Measurements from ENCODE around the gene RHBDD3.

Gene RHBDD3

GRCh38 chr22:29267858-29268510, at the start of gene RHBDD3, which contains the start of gene EWSR1:
TSS of gene RHBDD3 (minus strand) at chr22:29267981. CDS start at chr22:29265626, 2,355 bp downstream.
TSS of gene EWSR1 (plus strand) at chr22:29268268. CDS start at chr22:29268337, 69 bp downstream.
- peak; percentile 93 for DNase-seq (ENCODE audit: low spot score)

- no peak for DNase-seq (ENCODE audit: low spot score)
Measured at GRCh38 chr22:29316141-29316828, 48.5 kb upstream of the RHBDD3 start.

- no peak for DNase-seq (ENCODE audit: low spot score)
Measured at GRCh38 chr22:29315286-29316140, 47.7 kb upstream of the RHBDD3 start, which contains the start of gene RASL10A. TSS of gene RASL10A (minus strand) at chr22:29315697. CDS start at chr22:29315246, 451 bp downstream.

GRCh38 chr22:29314537-29315285, 46.9 kb upstream of the RHBDD3 start:
- no peak for DNase-seq (ENCODE audit: low spot score)

- DNase-seq (ENCODE audit: low spot score), result no peak
Measured at GRCh38 chr22:29313576-29314466, 46.0 kb upstream of the RHBDD3 start.

GRCh38 chr22:29313126-29313575, 45.4 kb upstream of the RHBDD3 start:
- no peak for DNase-seq (ENCODE audit: low spot score)

GRCh38 chr22:29312218-29313125, 44.7 kb upstream of the RHBDD3 start:
- DNase-seq (ENCODE audit: low spot score), result no peak

GRCh38 chr22:29311464-29312217, 43.9 kb upstream of the RHBDD3 start:
- no peak for DNase-seq (ENCODE audit: low spot score)

- peak; percentile 69 for DNase-seq (ENCODE audit: low spot score)
Measured at GRCh38 chr22:29310863-29311339, 43.1 kb upstream of the RHBDD3 start.

GRCh38 chr22:29310065-29310862, 42.5 kb upstream of the RHBDD3 start:
- DNase-seq (ENCODE audit: low spot score), result no peak

GRCh38 chr22:29309332-29310064, 41.7 kb upstream of the RHBDD3 start:
- DNase-seq (ENCODE audit: low spot score), result no peak

GRCh38 chr22:29308791-29309262, 41.0 kb upstream of the RHBDD3 start:
- no peak for DNase-seq (ENCODE audit: low spot score)

GRCh38 chr22:29308148-29308790, 40.5 kb upstream of the RHBDD3 start:
- no peak for DNase-seq (ENCODE audit: low spot score)

- no peak for DNase-seq (ENCODE audit: low spot score)
Measured at GRCh38 chr22:29307596-29308147, 39.9 kb upstream of the RHBDD3 start.

GRCh38 chr22:29306835-29307595, 39.2 kb upstream of the RHBDD3 start:
- DNase-seq (ENCODE audit: low spot score), result peak; percentile 73
